ENCODE results near the gene PROC. TPM values are rescaled to one million over a fixed set of nuclear protein-coding genes. Genes with fewer than 3 reads are reported as not detected.
A peak's percentile ranks its signal among the peaks of the same experiment; 100 is the strongest.

Gene PROC
- total and polyA plus RNA-seq, 9 of the 15 experiments (the other 6 are each of a cell fraction or from before 2014, with no cell fraction given) = not detected

GRCh38 chr2:127415593-127416505 lies 2.4 kb upstream of the PROC start (continued):
- TF ChIP-seq NCOR1 (IDR thresholded peaks at IDR 0.05) = no peak
- TF ChIP-seq NR1H2 (CRISPR knock-in tag; IDR thresholded peaks at IDR 0.05) = no peak
- TF ChIP-seq BHLHE40 (IDR thresholded peaks at IDR 0.05; ENCODE audit: low read length) = peak; percentile 36; the same call in 1 of the 2 replicates
- TF ChIP-seq CEBPZ (IDR thresholded peaks at IDR 0.05; ENCODE audit: borderline replicate concordance, low read depth, low read length) = no peak
- no peak for TF ChIP-seq YBX1 (IDR thresholded peaks at IDR 0.05)
- no peak for TF ChIP-seq NCOA6 (IDR thresholded peaks at IDR 0.05)
- TF ChIP-seq PRDM10 (IDR thresholded peaks at IDR 0.05; ENCODE audit: partially characterized antibody) = no peak
- no peak for TF ChIP-seq HNRNPL (IDR thresholded peaks at IDR 0.05; ENCODE audit: low read depth, low read length)
- TF ChIP-seq ZNF586 (CRISPR knock-in tag; conservative IDR thresholded peaks at IDR 0.05) = no peak
- no peak for TF ChIP-seq ETV5 (CRISPR knock-in tag; IDR thresholded peaks at IDR 0.05; ENCODE audit: low read depth)
- TF ChIP-seq, protein P1, sequence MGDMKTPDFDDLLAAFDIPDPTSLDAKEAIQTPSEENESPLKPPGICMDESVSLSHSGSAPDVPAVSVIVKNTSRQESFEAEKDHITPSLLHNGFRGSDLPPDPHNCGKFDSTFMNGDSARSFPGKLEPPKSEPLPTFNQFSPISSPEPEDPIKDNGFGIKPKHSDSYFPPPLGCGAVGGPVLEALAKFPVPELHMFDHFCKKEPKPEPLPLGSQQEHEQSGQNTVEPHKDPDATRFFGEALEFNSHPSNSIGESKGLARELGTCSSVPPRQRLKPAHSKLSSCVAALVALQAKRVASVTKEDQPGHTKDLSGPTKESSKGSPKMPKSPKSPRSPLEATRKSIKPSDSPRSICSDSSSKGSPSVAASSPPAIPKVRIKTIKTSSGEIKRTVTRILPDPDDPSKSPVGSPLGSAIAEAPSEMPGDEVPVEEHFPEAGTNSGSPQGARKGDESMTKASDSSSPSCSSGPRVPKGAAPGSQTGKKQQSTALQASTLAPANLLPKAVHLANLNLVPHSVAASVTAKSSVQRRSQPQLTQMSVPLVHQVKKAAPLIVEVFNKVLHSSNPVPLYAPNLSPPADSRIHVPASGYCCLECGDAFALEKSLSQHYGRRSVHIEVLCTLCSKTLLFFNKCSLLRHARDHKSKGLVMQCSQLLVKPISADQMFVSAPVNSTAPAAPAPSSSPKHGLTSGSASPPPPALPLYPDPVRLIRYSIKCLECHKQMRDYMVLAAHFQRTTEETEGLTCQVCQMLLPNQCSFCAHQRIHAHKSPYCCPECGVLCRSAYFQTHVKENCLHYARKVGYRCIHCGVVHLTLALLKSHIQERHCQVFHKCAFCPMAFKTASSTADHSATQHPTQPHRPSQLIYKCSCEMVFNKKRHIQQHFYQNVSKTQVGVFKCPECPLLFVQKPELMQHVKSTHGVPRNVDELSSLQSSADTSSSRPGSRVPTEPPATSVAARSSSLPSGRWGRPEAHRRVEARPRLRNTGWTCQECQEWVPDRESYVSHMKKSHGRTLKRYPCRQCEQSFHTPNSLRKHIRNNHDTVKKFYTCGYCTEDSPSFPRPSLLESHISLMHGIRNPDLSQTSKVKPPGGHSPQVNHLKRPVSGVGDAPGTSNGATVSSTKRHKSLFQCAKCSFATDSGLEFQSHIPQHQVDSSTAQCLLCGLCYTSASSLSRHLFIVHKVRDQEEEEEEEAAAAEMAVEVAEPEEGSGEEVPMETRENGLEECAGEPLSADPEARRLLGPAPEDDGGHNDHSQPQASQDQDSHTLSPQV (IDR thresholded peaks at IDR 0.05) = peak; percentile 64
- TF ChIP-seq HMGXB4 (CRISPR knock-in tag; IDR thresholded peaks at IDR 0.05) = 0 out of 2 replicates have a peak, but pooled peaks have one; percentile 43
- no peak for TF ChIP-seq DNMT1 (IDR thresholded peaks at IDR 0.05)
- no peak for TF ChIP-seq CBX1 (IDR thresholded peaks at IDR 0.05; ENCODE audit: low read depth)
